Prostate gland (tissue), 2 donors: ENCODE measurements around the gene IL12RB2.

Source experiments
- POLR2A ChIP-seq: fragments of 450-650 bp; IDR thresholded peaks from one replicate; pipeline ENCODE4 v1.6.1; 2016; ENCODE audit warnings: antibody characterized with exemption, mild to moderate bottlenecking
- POLR2AphosphoS5 ChIP-seq: sonication (generic); formaldehyde crosslinking; IDR thresholded peaks from one replicate; pipeline ENCODE4 v1.6.1; 2017; ENCODE audit warnings: antibody characterized with exemption
- TF ChIP-seq, protein P1 (sequence below), 4 experiments: fragments of 200-600 bp in 2 of 4; fragments of 450-650 bp in 2 of 4; sonication (generic) in 2 of 4; IDR thresholded peaks; 1 replicate in 3 of 4; 2 replicates in 1 of 4; pipeline ENCODE4 v1.5.1; 2016 to 2019; ENCODE audit warnings: antibody characterized with exemption in 4 of 4, mild to moderate bottlenecking in 2 of 4, moderate library complexity in 2 of 4

DNA sequence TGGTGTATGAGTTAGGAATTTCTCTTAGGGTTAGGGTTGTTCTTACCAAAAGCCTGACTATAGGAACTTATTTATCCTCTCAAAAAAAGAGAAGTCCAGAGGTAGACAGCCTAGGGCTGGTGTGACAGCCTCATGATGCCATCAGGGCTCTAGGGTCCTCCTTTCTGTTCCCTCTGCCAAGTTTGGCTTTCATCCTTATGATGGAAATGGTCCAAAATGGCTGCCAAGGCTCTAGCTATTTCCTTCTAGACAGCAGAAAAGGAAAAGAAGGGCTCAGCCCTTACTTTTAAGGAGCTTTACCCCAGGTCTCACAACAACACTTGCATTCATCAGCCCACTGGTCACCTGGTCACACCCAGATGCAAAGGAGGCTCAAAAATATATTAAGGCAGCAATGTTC lies 44.5 kb downstream of the IL12RB2 start:
- TF ChIP-seq, protein P1, sequence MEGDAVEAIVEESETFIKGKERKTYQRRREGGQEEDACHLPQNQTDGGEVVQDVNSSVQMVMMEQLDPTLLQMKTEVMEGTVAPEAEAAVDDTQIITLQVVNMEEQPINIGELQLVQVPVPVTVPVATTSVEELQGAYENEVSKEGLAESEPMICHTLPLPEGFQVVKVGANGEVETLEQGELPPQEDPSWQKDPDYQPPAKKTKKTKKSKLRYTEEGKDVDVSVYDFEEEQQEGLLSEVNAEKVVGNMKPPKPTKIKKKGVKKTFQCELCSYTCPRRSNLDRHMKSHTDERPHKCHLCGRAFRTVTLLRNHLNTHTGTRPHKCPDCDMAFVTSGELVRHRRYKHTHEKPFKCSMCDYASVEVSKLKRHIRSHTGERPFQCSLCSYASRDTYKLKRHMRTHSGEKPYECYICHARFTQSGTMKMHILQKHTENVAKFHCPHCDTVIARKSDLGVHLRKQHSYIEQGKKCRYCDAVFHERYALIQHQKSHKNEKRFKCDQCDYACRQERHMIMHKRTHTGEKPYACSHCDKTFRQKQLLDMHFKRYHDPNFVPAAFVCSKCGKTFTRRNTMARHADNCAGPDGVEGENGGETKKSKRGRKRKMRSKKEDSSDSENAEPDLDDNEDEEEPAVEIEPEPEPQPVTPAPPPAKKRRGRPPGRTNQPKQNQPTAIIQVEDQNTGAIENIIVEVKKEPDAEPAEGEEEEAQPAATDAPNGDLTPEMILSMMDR (IDR thresholded peaks at IDR 0.05): no peak
- TF ChIP-seq POLR2AphosphoS5 (no peak), POLR2A (no peak)
